Activated CD4-positive, alpha-beta memory T cell treated with anti-CD3 and anti-CD28 coated beads for 36 hours (primary cell): ENCODE results near the gene HOXB4. TPM values are rescaled to one million over a fixed set of nuclear protein-coding genes. Genes with fewer than 3 reads are reported as not detected.

ENCODE experiments used
- CTCF ChIA-PET: fragments of 350-600 bp; sonication (Branson Sonifier 250); formaldehyde crosslinking; loops from one replicate; lab custom pipeline; 2021; ENCODE audit warnings: antibody characterized with exemption, inconsistent platforms; lab: Charles Lee
- POLR2A ChIA-PET: fragments of 350-600 bp; sonication (Branson Sonifier 250); formaldehyde crosslinking; loops from one replicate; lab custom pipeline; 2021; ENCODE audit warnings: antibody characterized with exemption; lab: Charles Lee
- DNase-seq: peaks from one replicate; pipeline ENCODE4 v3.0.0-alpha.2; 2020
- H3K27ac Mint-ChIP-seq: one replicate; pipeline ENCODE4 v1.8.0; 2021; ENCODE audit warnings: mixed read lengths
- H3K27me3 Mint-ChIP-seq: one replicate; pipeline ENCODE4 v1.8.0; 2021; ENCODE audit warnings: mixed read lengths
- H3K36me3 Mint-ChIP-seq: one replicate; pipeline ENCODE4 v1.8.0; 2021; ENCODE audit warnings: mixed read lengths
- H3K4me1 Mint-ChIP-seq: one replicate; pipeline ENCODE4 v1.8.0; 2021; ENCODE audit warnings: low read depth, mixed read lengths
- H3K4me3 Mint-ChIP-seq: one replicate; pipeline ENCODE4 v1.8.0; 2021; ENCODE audit warnings: mild to moderate bottlenecking, mixed read lengths
- H3K9me3 Mint-ChIP-seq: one replicate; pipeline ENCODE4 v1.8.0; 2021; ENCODE audit warnings: mixed read lengths
- intact Hi-C: fragments of 100-400 bp; cut with micrococcal nuclease; formaldehyde crosslinking; loops from one replicate; pipeline ENCODE4 v1.15.1; 2023
- total RNA-seq, 2 experiments: library from RNA; stranded (reverse); gene quantifications; one replicate each; pipeline ENCODE4 v1.2.3, GENCODE V29; 2021

The HOXB4 gene
- total RNA-seq, 2 experiments from 2014 or later, result 2.3 TPM

DNA sequence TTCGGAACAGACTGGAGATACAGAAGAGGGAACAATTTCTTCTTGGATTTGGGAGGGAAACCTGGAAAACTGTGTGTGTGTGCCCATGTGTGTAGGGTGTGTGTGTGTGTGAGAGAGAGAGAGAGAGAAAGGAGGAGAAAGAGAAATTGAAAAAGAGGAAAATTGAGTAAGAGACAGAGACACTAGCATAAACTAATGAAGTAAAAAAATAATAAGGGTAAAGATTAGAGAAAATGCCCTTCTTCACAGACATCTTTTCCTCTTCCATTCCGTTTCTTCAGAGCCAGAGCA is 19.4 kb downstream of the HOXB4 start:
- intact Hi-C loops, result no loop called here
- Mint-ChIP-seq H3K27ac (no peak overlapping the region), H3K9me3 (no peaks in the 10 kb centered on the region), H3K4me3 (no peak overlapping the region), H3K27me3 (peaks cover 8% of the 10 kb centered on the region), H3K4me1 (peaks cover 6% of the 10 kb centered on the region), H3K36me3 (no peaks in the 10 kb centered on the region)
- POLR2A ChIA-PET, result interaction anchor here (0.6 kb wide), 1 partner anchor 22 kb away, joined by 4 read pairs; no protein-coding TSS in a partner anchor
- CTCF ChIA-PET, result no interaction called here
- no peak for DNase-seq

DNA sequence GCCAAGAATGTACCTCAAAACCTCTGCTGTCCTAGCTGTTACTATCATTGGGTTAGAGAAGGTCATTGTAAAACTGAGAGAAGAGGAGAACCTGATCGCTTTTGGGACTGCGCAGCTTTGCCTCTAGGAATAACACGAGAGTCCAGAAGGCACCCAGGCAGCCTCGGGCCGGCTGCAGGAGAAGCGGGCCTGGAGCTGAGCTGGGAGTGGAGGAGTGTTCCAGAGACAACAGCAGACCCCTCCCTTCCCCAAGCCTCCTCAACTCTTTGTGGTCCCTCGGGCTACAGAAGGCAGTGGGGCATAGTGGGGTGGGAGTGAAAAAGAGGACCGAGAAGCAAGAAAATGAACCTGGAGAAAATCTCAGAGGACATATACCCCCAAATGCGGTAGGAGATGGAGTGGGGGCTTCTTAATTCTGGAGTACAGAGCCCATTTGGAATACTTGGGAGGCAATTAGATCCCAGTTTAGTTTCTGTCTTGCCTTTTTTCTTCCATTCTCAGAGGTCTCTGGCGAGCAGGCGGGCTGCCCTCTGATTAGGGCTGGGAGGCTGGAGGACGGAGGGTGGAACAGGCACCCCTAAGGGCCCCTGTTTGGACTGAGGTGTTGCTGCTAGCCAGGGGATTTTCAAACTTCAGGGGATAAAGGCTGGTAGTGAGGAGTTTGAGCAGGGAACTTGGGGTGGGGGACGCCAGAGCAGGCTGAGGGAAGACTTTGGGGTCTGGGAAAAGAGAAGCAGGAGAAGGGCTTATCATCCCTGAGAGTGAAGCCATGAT is 19.9 kb downstream of the HOXB4 start:
- ChIA-PET POLR2A (no interaction called here), CTCF (interaction anchor here (0.9 kb wide), 1 partner anchor 78 kb away, joined by 3 read pairs; no protein-coding TSS in a partner anchor)
- Mint-ChIP-seq H3K9me3 (no peaks in the 10 kb centered on the region), H3K27me3 (peaks cover 6% of the 10 kb centered on the region), H3K4me1 (peaks cover 6% of the 10 kb centered on the region), H3K4me3 (no peak overlapping the region), H3K27ac (no peak overlapping the region), H3K36me3 (no peaks in the 10 kb centered on the region)
- DNase-seq, result no peak
- intact Hi-C loops, result no loop called here

DNA sequence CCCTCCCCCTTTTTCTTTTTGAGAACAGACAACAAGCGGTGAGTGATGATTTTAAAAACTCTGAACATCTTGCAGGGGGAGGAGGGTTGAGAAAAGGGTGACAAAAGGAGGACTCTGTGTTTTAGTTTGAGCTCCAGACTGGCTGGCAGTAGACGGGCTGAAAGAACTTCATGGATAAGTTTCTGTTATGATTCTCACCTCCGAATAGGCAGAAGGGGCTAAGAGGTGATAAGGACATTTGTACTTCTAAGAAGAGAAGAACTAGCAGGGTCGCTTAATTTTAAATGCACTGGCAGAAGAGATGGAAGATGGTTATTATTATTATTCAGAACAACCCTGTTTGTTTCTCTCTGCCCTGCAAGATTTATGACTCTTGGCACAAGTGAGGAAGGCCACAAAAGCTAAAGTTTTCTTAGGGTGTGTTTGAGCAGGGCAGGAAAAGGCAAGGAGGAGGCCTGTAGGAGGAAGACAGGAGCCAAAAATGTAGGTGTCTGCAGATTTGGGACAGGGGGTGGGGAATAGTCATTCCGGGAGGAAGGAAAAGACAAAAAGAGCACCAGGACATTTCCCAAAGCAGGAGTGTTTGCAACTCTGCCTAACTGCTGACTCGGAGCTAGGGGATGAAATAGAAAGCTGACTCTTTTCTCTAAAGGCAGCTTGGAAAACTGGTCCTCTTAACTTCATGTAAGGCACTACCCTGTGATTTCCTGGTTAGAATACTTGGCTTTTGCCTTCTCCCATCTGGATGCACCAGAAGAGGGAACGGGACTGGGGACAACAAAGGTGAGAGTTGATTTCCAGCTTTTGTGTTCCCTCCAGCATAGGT is 21.4 kb downstream of the HOXB4 start:
- intact Hi-C loops, result no loop called here
- H3K4me1 Mint-ChIP-seq, result peaks cover 6% of the 10 kb centered on the region
- no peak for DNase-seq
- ChIA-PET POLR2A (no interaction called here), CTCF (no interaction called here)
- no peaks in the 10 kb centered on the region for H3K36me3 Mint-ChIP-seq
- H3K9me3 Mint-ChIP-seq, result no peaks in the 10 kb centered on the region
- H3K27ac Mint-ChIP-seq, result no peak overlapping the region
- no peak overlapping the region for H3K4me3 Mint-ChIP-seq
- peaks cover 6% of the 10 kb centered on the region for H3K27me3 Mint-ChIP-seq

DNA sequence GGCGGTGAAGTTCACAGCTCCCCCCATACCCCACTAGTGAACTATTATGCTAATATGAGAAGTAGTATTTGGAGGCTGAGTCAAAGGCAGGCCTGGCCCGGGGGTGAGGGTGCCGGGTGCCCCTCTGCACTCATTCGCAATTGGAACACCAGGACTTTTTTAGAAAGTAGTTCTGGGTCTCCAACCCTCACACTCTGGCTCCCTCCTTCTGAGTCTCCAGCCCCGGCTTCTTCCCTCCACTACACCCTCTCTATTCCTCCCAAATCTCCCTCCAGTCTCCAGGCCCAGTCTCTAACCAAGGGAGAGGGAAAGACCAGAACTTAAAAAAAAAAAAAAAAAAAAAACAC is 21.9 kb downstream of the HOXB4 start:
- peaks cover 6% of the 10 kb centered on the region for H3K4me1 Mint-ChIP-seq
- ChIA-PET POLR2A (interaction anchor here (1.3 kb wide), 1 partner anchor 10 kb away, joined by 3 read pairs; no protein-coding TSS in a partner anchor), CTCF (no interaction called here)
- H3K27ac Mint-ChIP-seq, result no peak overlapping the region
- no peak overlapping the region for H3K4me3 Mint-ChIP-seq
- intact Hi-C loops, result no loop called here
- DNase-seq, result no peak
- no peaks in the 10 kb centered on the region for H3K9me3 Mint-ChIP-seq
- no peaks in the 10 kb centered on the region for H3K36me3 Mint-ChIP-seq
- peaks cover 6% of the 10 kb centered on the region for H3K27me3 Mint-ChIP-seq

- Mint-ChIP-seq H3K27me3 (peaks cover 6% of the 10 kb centered on the region), H3K4me1 (peaks cover 6% of the 10 kb centered on the region), H3K4me3 (peak overlapping the region; percentile 80), H3K9me3 (no peaks in the 10 kb centered on the region), H3K36me3 (no peaks in the 10 kb centered on the region), H3K27ac (peak overlapping the region; percentile 60)
- DNase-seq, result no peak
- CTCF ChIA-PET, result interaction anchor here (0.6 to 0.9 kb wide), 2 partner anchors 222 to 261 kb away, joined by 3 read pairs; no protein-coding TSS in a partner anchor
- intact Hi-C loops, result no loop called here
- POLR2A ChIA-PET, result interaction anchor here (1.3 kb wide), 1 partner anchor 9 kb away, joined by 3 read pairs; no protein-coding TSS in a partner anchor
Measured at GRCh38 chr17:48555258-48556228, 22.6 kb downstream of the HOXB4 start.

- ChIA-PET CTCF (interaction anchor here (0.6 to 0.9 kb wide), 2 partner anchors 221 to 260 kb away, joined by 3 read pairs; no protein-coding TSS in a partner anchor), POLR2A (interaction anchor here (1.3 kb wide), 1 partner anchor 8 kb away, joined by 3 read pairs; no protein-coding TSS in a partner anchor)
- no peak overlapping the region for H3K27ac Mint-ChIP-seq
- H3K4me3 Mint-ChIP-seq, result peak overlapping the region; percentile 80
- intact Hi-C loops, result no loop called here
- no peaks in the 10 kb centered on the region for H3K9me3 Mint-ChIP-seq
- peaks cover 6% of the 10 kb centered on the region for H3K27me3 Mint-ChIP-seq
- H3K4me1 Mint-ChIP-seq, result peaks cover 6% of the 10 kb centered on the region
- DNase-seq, result no peak
- no peaks in the 10 kb centered on the region for H3K36me3 Mint-ChIP-seq
Measured at GRCh38 chr17:48554412-48555257, 23.5 kb downstream of the HOXB4 start.

DNA sequence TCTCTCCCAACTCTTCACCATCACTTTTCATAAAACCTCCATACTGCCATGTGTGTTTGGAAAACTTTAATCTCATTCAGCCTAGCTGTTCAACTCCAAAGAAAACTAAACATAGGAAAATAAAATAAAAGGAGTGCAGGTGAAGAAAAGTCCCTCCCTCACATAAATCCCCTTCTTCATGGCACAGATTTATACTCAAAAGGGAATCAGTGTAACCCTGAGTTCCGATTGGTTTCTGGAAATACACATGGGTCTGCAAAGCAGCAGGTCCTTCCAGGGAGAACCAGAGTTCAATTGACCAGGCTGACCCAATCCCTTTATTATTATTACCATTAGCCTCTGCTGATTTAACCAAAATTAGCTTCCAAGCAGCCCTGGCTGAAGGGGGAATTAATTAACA is 24.3 kb downstream of the HOXB4 start:
- H3K27ac Mint-ChIP-seq, result no peak overlapping the region
- CTCF ChIA-PET, result no interaction called here
- no peaks in the 10 kb centered on the region for H3K36me3 Mint-ChIP-seq
- intact Hi-C loops, result no loop called here
- no peaks in the 10 kb centered on the region for H3K9me3 Mint-ChIP-seq
- DNase-seq, result no peak
- no peak overlapping the region for H3K4me3 Mint-ChIP-seq
- peaks cover 7% of the 10 kb centered on the region for H3K4me1 Mint-ChIP-seq
- H3K27me3 Mint-ChIP-seq, result peaks cover 6% of the 10 kb centered on the region
- POLR2A ChIA-PET, result no interaction called here

- Mint-ChIP-seq H3K27me3 (peaks cover 6% of the 10 kb centered on the region), H3K27ac (no peak overlapping the region), H3K9me3 (no peaks in the 10 kb centered on the region), H3K36me3 (no peaks in the 10 kb centered on the region), H3K4me1 (peaks cover 10% of the 10 kb centered on the region), H3K4me3 (no peak overlapping the region)
- intact Hi-C loops, result no loop called here
- DNase-seq, result no peak
- ChIA-PET POLR2A (no interaction called here), CTCF (no interaction called here)
Measured at GRCh38 chr17:48553190-48553547, 25.0 kb downstream of the HOXB4 start.

GRCh38 chr17:48552466-48553189 is 25.5 kb downstream of the HOXB4 start:
- DNase-seq, result no peak
- H3K4me1 Mint-ChIP-seq, result peaks cover 13% of the 10 kb centered on the region
- H3K27me3 Mint-ChIP-seq, result peaks cover 6% of the 10 kb centered on the region
- intact Hi-C loops, result no loop called here
- ChIA-PET CTCF (no interaction called here), POLR2A (no interaction called here)
- no peak overlapping the region for H3K27ac Mint-ChIP-seq
- no peaks in the 10 kb centered on the region for H3K9me3 Mint-ChIP-seq
- no peaks in the 10 kb centered on the region for H3K36me3 Mint-ChIP-seq
- no peak overlapping the region for H3K4me3 Mint-ChIP-seq

DNA sequence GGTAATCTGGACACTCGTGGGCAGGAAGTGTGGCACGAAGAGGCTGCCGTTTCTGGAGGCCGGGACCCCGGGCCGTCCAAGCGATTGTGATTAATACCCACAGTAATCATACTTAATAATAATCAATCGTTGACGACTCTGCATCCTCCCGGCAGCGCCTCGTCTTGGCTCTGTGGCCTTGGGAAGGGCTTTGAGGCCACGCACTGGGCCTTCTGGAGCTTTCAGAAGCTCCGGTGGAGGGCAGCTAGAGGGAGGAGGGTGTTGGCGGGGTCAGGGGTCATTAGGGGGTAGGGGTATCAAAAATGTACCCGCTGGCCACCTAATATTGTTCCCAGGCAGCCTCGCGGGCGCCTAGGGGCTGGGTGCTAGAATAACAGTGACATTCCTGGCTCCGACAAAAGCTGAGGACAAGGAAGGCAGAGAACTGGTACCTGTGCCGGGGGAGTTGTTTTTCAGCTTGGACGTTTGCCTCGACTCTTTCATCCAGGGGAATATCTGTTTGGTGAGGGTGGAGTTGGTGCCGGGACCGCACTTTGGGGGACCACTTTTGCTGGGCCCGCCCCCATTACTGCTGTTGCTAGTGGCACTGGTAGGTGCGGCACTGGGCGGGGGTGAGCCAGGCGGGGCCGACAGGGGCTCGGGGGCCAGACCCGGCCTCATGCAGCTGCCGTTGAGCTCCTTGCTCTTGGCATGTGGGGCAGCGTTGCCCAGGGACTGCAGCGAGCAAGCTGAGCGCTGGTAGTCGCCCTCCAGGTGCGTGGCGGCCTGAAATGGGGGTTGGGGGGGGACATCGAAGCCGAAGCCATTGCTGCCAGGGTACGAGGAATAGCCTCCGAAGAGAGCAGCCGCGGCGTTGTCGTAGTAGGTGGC is 26.3 kb downstream of the HOXB4 start:
- Mint-ChIP-seq H3K27ac (no peak overlapping the region), H3K4me1 (peaks cover 18% of the 10 kb centered on the region), H3K36me3 (no peaks in the 10 kb centered on the region), H3K27me3 (peaks cover 6% of the 10 kb centered on the region), H3K9me3 (no peaks in the 10 kb centered on the region), H3K4me3 (no peak overlapping the region)
- CTCF ChIA-PET, result no interaction called here
- intact Hi-C loops, result no loop called here
- POLR2A ChIA-PET, result interaction anchor here (0.6 to 1.2 kb wide), 2 partner anchors 9 to 13 kb away, joined by 3 read pairs; no protein-coding TSS in a partner anchor
- DNase-seq, result no peak
